ENCODE measurements around the gene CADM4.
"Not testable (repeated sequence)": the region's sequence is repeated elsewhere in the genome, so short reads cannot be mapped to it uniquely, and the experiment has no call there.

Gene CADM4, protein sequence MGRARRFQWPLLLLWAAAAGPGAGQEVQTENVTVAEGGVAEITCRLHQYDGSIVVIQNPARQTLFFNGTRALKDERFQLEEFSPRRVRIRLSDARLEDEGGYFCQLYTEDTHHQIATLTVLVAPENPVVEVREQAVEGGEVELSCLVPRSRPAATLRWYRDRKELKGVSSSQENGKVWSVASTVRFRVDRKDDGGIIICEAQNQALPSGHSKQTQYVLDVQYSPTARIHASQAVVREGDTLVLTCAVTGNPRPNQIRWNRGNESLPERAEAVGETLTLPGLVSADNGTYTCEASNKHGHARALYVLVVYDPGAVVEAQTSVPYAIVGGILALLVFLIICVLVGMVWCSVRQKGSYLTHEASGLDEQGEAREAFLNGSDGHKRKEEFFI

DNA sequence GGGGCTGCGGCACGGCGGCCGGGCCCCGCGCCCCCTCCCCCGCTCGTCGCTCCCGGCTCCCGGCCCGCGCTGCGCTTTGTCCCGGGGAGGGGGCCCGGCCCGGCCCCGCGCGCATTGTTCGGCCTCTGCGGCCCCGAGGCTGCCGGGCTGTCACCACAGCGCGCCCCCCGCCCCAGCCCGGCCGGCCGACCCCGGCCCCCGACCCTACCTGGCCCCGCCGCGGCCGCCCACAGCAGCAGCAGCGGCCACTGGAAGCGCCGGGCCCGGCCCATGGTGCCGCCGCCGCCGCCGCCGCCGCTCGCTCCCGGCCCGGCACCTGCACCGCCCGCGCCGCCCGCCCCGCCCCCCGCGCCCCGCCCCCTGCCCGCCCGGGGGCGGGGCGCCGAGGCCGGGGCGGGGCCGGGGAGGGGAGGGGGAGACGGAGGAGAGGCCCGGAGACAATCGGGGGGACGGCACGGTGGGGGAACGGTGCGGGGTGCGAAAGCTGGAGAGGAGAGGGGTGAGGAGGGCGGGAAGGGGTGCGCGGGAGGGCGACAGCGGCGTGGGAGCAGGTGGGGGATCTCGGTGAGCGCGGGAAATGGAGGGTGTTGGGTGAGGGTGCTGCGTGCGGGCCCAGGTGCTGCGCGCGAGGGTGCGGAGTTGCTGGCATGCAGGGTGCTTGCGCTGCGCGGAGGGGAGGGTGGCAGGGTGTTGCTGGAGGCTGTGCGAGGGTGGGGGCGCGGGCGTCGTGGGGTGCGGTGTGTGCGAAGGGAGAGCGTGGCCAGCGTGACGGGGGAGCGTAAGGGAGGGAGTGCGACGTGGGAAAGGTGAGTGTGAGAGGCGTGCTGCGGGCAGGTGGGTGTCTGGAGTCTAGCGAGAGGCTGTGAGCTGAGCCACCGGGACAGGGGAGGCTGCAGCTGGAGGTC is at the start of gene CADM4:
Gene CADM4, minus strand, starts transcription at position 332 of the 905 bp plus-strand sequence. Its CDS starts 60 bp downstream, at position 272.
- peak; percentile 23 to 41 for DNase-seq

DNA sequence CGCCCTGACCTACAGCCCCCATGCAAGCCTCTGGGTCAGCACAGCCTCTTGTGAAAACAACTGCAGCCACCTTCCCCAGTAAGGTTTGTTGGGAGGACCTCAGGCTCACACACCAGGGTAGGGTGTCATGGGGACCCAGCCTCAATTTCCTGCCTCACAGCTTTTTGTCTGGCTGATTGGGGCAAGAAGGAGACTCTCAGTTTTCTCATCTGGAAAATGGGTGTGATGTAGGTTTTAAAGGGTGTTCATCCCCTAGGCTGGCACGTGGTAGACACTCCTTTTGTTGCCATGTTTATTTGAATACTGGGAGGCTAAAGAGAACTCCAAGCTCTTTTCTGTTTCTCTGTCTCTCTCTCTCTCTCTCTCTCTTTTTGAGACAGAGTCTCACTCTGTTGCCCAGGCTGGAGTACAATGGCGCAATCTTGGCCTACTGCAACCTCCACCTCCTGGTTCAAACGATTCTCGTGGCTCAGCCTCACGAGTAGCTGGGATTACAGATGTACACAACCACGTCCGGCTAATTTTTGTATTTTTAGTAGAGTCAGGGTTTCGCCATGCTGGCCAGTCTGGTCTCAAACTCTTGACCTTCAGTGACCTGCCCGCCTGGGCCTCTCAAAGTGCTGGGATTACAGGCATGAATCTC is 48.5 kb upstream of the CADM4 start:
- no peak for DNase-seq

DNA sequence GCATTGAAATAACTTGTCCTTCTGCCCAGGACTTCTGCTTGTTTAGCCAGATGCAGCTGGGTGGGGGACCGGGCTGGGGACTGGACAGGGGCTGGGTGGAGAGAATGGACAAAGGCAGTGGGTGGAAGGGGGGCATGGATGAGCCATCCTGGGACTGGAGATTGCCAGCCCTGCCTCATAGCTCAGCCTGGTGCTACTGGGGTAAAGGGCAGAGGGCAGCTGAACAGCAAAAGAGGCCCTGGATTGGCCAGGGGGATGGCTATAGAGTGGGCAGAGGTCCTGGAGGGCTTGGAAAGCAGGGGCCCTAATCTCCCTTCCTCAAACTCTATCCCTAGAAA is 48.0 kb upstream of the CADM4 start:
- DNase-seq, result no peak

DNA sequence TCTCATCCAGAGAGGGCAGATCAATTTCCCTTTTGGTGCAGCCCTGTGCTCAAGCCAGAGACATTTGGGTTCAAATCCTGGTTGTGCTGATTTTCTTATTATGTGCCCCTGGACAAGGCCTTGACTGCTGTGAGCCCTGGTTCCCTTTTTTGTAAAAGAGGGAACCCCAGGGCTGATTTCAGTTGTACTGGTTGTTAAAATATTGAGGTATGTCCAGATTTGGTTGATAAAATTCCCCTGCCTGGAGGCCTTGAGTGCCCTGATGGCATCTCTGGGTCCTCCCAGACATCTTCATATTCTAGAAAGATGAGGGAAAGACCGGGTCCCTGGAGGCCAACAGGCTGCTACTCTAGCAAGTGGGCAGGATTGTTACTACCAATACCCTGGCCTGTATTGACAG is 44.7 kb upstream of the CADM4 start:
- no peak for DNase-seq

DNA sequence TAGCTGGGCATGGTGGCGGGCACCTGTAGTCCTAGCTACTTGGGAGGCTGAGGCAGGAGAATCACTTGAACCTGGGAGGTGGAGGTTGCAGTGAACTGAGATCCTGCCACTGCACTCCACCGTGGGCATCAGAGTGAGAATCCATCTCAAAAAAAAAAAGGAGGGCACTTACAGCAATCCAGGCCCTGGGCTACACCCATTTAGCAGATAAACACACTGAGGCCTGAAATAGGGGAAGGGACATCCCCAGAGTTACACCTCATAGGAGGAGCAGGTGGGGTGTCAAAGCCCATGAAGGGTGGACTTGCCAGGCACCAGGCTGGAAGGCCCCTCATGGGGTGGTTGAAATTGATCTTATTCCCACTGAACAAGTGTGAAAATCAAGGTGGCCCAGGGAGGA is 44.3 kb upstream of the CADM4 start:
- DNase-seq, result no peak

DNA sequence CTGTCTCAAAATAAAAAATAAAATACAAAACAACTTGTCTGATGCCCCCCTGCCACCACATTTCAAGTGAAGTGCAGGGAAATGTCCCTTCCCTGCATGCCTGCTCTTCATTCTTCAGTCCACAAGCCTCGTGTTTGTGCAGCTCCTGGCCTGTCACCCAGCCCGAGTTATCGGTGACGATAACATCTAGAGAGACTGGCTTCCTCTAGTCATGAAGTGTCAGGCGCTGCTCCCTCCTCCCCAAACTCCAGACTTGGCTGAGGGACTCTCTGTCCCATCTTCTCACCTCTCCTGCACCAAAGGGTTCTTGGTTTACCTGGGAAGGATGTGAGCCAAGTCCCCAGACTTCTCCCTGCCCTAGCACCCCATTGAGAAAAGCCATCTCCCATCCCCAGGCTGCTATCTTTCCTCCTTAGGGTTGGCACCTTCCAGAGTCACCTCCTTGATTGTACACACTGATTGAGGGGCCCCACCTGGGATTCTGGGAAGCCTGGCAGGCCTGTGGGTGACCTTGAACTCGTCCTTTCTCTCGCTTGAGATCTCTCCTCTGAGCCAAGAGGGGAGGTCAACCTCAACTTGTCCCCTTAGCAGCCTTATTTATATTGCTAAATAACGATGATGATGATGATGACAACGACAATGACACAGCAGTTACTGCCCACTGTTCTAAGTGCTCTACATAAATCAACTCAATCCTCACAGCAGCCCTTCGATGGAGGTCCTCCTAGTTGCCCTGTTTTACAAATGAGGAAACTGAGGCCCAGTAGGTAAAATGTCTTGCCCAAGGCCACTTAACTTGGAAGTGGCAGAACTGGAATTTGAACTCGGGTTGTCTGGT is 43.4 kb upstream of the CADM4 start:
- DNase-seq, result no peak

DNA sequence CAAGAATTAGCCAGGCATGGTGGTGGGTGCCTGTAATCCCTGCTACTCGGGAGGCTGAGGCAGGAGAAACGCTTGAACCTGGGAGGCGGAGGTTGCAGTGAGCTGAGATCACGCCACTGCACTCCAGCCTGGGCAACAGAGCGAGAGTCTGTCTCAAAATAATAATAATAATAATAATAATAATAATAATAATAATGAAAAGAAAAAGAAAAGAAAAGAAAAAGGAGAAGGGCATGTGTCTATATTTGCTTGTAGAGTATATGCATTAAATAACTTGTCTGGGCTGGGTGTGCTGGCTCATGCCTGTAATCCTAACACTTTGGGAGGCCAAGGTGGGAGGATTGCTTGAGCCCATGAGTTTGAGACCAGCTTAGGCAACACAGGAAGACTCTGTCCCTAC is 42.6 kb upstream of the CADM4 start:
- not testable (repeated sequence) for DNase-seq

DNA sequence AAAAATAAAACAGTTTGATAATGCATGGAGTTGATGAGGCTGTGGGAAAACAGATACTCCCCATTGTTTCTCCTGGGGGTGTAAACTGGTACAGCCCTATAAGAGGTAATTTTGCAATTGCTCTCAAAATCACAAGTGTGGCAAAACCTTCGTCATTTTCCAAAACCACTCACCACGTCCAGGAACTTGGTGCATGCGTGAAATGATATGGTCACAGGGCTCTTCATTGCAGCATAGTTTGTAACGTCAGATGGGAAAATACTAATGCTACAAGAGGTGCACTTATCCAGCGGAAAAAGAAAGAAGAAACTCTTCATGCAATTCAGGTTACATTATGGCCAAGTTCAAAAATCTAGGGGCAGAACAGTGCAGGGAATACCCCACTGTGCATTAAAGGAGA is 42.2 kb upstream of the CADM4 start:
- DNase-seq, result no peak

DNA sequence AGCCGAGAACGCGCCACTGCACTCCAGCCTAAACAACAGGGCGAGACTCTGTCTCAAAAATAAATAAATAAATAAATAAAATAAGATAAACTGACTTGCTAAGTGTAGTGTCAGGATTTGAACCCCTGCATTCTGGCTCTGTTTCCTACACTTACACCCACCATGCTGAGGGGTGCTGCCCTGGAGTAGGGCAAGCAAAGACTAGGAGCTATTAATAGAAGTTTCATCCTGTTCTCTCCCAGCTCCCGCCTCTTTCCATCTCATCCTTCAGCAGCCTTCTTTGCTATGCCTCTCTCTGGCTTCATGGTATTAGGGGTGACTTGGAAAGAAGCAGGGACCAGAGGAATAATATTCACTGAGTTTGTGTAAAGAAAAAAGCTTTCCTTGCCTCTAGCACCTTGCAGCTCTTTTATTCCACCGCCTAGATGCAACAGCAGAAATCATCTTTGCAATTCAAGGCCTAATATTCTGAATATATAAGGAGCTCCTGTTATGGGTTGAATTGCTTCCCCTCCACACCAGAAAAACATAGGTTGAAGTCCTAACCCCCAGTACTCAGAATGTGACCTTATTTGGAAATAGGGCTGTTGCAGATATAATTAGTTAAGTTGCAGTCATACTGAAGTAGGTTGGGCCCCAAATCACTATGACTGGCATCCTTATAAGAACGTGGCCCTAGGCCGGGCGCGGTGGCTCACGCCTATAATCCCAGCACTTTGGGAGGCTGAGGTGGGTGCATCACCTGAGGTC is 39.0 kb upstream of the CADM4 start:
- DNase-seq, result no peak

DNA sequence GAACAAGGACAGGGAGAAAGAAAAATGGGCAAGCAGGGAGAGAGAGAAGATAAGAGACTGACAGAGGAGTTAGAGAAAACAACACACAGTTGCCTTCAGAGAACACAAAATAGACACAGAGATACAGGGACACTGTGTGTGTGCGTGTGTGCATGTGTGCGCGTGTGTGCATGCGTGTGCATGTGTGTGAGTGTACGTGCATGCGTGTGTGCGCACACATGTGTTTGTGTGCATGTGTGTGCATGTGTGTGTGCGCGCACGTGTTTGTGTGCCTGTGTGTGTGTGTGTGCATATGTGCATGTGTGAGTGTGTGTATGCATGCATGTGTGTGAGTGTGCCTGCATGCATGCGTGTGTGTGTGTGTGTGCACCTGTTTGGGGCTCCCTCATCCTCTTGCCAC is 36.3 kb upstream of the CADM4 start:
- DNase-seq, result no peak

DNA sequence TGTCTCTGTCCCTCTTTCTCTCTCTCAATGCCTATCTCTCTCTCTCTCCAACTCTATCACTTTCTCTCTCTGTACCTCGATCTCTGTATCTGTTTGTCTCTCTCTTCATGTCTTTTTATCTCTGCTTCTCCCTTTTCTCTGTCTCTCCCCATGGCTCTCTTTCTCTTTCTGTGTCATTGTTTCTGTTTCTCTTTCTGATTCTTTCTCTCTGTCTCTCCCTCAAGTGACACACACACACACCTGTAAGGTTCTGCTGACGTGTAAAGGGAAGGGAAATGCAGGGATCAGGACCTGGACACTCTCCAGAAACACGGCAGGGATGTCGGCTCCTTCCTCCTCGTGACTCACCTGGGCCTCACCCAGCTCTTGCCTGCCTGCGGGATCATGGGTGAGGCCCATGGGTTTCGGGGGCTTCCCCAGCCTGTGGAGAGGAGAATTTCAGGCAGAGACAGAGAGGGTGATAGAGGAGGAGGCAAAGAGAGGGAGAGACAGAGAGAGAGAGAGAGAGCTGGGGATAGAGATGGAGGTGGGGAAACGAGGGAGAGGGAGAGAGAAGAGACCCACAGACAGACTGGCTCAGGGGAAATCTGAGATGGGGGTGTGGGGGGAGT is 35.7 kb upstream of the CADM4 start:
- no peak for DNase-seq

DNA sequence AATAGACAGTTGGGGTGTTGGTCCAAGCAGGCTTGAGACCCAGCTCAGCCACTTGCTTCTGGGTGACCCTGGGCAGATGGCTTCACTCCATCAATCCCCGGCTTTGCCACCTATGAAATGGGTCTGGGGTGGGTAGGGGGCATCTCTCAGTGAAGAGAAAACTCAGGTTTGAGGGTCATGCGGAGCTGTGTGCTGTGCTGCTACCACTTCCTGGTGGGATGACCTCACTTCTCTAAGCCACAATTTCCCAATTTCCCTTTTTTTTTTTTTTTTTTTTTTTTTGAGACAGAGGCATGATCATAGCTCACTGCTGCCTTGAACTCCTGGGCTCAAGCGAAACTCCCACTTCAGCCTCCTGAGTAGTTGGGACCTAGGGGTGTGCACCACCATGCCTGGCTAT is 34.9 kb upstream of the CADM4 start:
- no peak for DNase-seq

DNA sequence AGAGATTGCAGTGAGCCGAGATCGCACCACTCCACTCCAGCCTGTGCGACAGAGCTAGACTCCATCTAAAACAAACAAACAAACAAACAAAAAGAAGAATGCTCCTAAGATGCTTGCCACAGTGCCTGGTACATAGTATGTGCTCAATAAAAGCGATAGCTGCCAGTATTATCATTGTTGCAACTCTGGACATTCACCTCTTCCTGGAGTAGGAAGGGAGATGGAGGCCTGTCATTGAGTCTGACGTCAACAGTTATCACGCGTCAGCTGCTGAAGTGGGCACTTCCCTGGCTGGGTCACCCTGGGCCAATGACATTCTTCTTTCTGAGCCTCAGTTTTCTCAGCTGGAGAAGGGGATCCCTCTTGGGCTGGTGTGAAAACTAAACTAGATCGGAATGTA is 34.5 kb upstream of the CADM4 start:
- DNase-seq, result no peak

DNA sequence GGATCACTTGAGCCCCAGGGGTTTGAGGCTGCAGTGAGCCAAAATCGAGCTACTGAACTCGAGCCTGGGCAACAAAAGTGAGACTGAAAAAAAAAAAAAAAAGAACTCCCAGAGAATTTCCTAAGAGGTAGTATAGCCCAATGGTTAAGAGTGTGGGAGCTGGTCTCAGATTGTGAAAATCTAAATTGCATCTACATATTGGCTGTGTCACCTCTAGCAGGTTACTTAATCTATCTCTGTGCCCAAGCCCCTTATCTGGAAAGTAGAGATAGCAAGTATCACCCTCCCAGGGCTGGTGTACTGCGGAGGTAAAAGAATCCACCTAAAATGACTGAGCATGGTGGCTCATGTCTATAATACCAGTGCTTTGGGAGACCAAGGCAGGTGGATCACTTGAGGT is 34.0 kb upstream of the CADM4 start:
- DNase-seq, result no peak

DNA sequence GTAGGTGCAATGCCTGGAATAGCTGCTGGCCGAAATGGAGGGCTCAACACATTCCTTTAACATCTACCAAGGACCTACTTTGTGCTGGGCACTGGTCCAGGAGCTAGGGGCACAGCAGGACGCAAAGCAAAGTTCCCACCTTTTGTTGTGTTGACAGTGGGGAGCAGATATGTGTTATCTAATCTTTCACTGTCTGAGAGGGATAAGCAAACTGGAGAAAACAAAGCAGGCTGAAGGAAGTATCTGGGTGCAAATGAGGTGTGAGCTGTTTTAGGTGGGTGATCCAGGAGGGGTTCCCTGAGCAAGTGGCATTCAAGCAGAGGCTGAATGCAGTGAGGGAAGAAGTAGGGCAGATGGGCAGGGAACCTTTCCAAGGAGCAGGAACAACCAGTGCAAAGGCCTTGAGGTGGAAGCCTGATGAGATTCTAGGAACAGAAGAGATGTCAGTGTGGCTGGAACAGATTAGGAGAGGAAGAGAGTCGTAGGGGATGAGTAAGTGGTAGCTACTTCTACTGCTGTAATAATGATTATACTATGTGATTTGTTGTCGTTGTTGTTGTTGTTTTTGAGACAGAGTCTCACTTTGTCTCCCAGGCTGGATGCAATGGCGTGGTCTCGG is 32.5 kb upstream of the CADM4 start:
- no peak for DNase-seq

DNA sequence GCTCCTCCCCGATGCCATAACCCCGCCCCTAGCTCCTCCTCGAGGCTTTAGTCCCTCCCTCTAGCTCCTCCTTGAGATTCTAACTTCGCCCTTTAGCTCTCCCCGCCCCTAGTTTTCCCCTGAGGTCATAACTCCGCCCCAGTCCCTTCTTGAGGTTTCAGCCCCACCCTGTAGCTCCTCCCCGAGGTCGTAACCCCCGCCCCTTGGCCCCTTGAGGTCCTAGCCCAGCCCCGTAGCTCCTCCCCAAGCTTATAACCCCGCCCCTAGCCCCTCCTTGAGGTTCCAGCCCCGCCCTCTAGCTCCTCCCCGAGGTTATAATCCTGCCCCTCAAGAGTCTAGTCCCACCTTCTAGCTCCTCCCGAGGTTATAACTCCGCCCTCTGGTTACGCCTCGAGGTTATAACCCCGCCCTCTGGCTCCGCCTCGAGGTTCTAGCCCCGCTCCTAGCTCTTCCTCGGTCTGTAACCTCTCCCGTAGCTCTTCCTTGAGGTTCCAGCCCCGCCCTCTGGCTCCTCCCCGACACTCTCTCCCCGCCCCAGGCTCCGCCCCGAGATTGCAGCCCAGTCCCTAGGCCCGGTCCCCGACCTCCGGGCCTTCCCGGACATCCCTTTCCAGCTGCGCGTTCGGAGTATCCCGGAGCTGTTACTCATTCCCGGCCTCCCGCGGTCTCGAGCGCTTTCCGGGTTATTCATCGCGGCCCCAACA is 28.9 kb upstream of the CADM4 start:
- DNase-seq, result peak; percentile 93 to 98

DNA sequence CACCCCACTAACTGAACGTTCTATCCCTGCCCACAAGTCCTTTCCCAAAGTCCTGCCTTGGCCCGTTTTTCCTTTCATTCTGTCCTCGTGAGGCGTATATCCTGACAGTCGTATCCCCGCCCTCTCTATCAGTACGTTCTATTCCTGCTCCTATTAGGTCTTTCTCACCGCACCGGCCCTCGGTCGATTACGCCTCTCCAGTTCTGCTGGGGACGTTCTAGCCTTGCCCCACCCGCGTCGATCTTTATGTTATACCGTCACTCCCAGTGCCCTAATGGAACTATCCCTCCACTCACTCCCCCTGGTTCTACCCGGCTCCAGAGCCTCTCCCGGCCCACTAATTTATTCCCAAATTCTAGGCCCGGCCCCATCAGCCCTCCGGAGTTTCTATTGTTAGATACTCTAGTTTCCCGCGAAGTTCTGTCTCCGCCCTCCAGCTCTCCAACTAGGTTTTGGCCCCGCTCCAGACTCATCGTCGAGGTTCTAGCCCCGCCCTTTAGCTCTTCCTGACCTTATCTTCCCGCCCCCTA is 28.3 kb upstream of the CADM4 start:
- DNase-seq, result peak in 1 of 2 experiments; percentile 67

DNA sequence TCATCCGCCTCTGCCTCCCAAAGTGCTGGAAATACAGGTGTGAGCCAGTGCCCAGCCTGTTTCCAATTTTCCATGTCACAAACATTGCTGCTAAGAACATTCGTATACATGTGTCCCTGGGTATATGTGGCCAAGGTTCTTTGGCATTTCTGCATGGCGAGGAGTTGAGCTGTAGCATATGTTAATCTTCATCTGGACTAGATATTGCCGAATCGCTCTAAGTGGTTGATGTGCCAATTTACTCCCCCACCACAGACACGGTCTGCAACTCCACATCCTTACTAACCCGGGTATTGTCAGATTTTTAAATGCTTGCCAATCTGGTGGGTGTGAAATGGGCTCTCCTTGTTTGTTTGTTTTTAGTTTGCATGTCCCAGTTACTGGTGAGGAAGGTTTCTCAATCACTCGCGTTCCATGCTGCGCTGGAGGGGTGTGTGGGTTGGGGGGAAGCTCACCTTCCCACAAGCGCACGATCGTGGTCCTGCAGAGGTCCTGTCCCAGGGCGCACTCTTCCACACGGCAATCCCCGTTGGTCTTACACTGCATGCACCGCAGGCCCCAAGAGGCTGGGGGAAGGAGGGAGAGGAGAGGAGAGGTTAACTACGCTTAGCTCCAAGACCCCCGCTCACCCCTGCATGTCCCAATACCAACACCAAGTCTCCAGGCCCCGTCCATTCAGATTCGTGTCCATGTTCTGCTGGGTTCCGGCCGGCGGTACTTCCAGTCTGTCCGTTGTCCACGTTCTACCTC is 27.7 kb upstream of the CADM4 start:
- DNase-seq, result no peak

DNA sequence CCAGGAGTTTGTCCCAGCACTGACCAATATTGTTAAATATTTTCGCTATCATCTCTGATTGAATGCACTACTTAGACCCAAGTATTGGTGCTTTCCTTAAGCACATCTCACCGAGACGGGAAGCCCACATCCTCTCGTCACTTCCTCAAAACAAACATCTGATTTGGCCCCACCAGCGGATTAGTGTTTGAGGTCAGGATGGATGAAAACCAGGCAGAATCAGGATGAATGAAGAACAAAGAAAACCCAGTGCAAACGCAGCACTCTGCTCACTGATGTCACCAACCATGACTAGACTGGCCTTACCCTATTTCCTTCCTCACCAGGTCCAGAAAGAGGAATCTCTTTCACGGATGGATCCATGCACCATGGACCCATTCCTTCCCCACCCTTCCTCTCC is 24.4 kb upstream of the CADM4 start:
- no peak for DNase-seq
